ENCODE results near the gene ADAMTS4.

Gene ADAMTS4

GRCh38 chr1:161219078-161219892 lies 20.4 kb upstream of the ADAMTS4 start:
- no peak overlapping the region for H3K4me3 ChIP-seq (ENCODE audit: low read depth in 1 of 5, low read length in 5 of 5)

GRCh38 chr1:161218301-161219077 lies 19.6 kb upstream of the ADAMTS4 start:
- Histone ChIP-seq H3K27me3 (ENCODE audit: control insufficient read depth in 5 of 5, insufficient read depth in 4 of 5, low read length in 5 of 5) (no peaks in the 10 kb centered on the region), H3K9me3 (ENCODE audit: control insufficient read depth in 5 of 5, low read length in 5 of 5) (peaks cover 0 to 2% (median 0%) of the 10 kb centered on the region in 5 donors), H3K4me1 (ENCODE audit: control insufficient read depth in 5 of 5, insufficient read depth in 5 of 5, low read length in 5 of 5) (peaks cover 10 to 27% (median 13%) of the 10 kb centered on the region in 5 donors), H3K4me3 (ENCODE audit: low read depth in 1 of 5, low read length in 5 of 5) (peak overlapping the region in 2 of 5 donors; percentile 2 to 73), H3K36me3 (ENCODE audit: control insufficient read depth in 5 of 5, insufficient read depth in 5 of 5, low read length in 5 of 5) (peaks cover 7 to 16% (median 13%) of the 10 kb centered on the region in 5 donors), H3K9ac (ENCODE audit: low read length in 5 of 5) (peak overlapping the region in 1 of 5 donors; percentile 49), H3K27ac (ENCODE audit: low read depth, low read length) (peak overlapping the region; percentile 91)

More at GRCh38 chr1:161219078-161219892, 20.4 kb upstream of the ADAMTS4 start:
- H3K9me3 ChIP-seq (ENCODE audit: control insufficient read depth in 5 of 5, low read length in 5 of 5) = peaks cover 0 to 2% (median 0%) of the 10 kb centered on the region in 5 donors
- H3K4me1 ChIP-seq (ENCODE audit: control insufficient read depth in 5 of 5, insufficient read depth in 5 of 5, low read length in 5 of 5) = peaks cover 10 to 20% (median 13%) of the 10 kb centered on the region in 5 donors
- H3K9ac ChIP-seq (ENCODE audit: low read length in 5 of 5) = no peak overlapping the region
- no peaks in the 10 kb centered on the region for H3K27me3 ChIP-seq (ENCODE audit: control insufficient read depth in 5 of 5, insufficient read depth in 4 of 5, low read length in 5 of 5)
- peaks cover 2 to 8% (median 5%) of the 10 kb centered on the region in 5 donors for H3K36me3 ChIP-seq (ENCODE audit: control insufficient read depth in 5 of 5, insufficient read depth in 5 of 5, low read length in 5 of 5)
- no peak overlapping the region for H3K27ac ChIP-seq (ENCODE audit: low read depth, low read length)

GRCh38 chr1:161217831-161218230 lies 19.0 kb upstream of the ADAMTS4 start:
- H3K4me1 ChIP-seq (ENCODE audit: control insufficient read depth in 5 of 5, insufficient read depth in 5 of 5, low read length in 5 of 5) = peaks cover 10 to 28% (median 13%) of the 10 kb centered on the region in 5 donors
- peaks cover 0 to 2% (median 0%) of the 10 kb centered on the region in 5 donors for H3K9me3 ChIP-seq (ENCODE audit: control insufficient read depth in 5 of 5, low read length in 5 of 5)
- H3K9ac ChIP-seq (ENCODE audit: low read length in 5 of 5) = peak overlapping the region in 4 of 5 donors; percentile 49 to 70 (median 60)
- peak overlapping the region in 4 of 5 donors; percentile 2 to 73 (median 18) for H3K4me3 ChIP-seq (ENCODE audit: low read depth in 1 of 5, low read length in 5 of 5)
- H3K36me3 ChIP-seq (ENCODE audit: control insufficient read depth in 5 of 5, insufficient read depth in 5 of 5, low read length in 5 of 5) = peaks cover 11 to 22% (median 19%) of the 10 kb centered on the region in 5 donors
- no peaks in the 10 kb centered on the region for H3K27me3 ChIP-seq (ENCODE audit: control insufficient read depth in 5 of 5, insufficient read depth in 4 of 5, low read length in 5 of 5)
- H3K27ac ChIP-seq (ENCODE audit: low read depth, low read length) = peak overlapping the region; percentile 91

- H3K27ac ChIP-seq (ENCODE audit: low read depth, low read length) = peak overlapping the region; percentile 95
These were observed 18.3 kb upstream of the ADAMTS4 start for GRCh38 chr1:161216945-161217712.

GRCh38 chr1:161215076-161215475 lies 16.2 kb upstream of the ADAMTS4 start, which contains the start of gene FCER1G:
Gene FCER1G, plus strand, starts transcription at chr1:161215295. Its CDS starts 27 bp downstream, at chr1:161215322.
- peaks cover 10 to 33% (median 13%) of the 10 kb centered on the region in 5 donors for H3K4me1 ChIP-seq (ENCODE audit: control insufficient read depth in 5 of 5, insufficient read depth in 5 of 5, low read length in 5 of 5)
- peak within 1 kb of the TSS; percentile 47 to 73 (median 52) for H3K4me3 ChIP-seq (ENCODE audit: low read depth in 1 of 5, low read length in 5 of 5)
- no peaks in the 10 kb centered on the region for H3K27me3 ChIP-seq (ENCODE audit: control insufficient read depth in 5 of 5, insufficient read depth in 4 of 5, low read length in 5 of 5)
- H3K9me3 ChIP-seq (ENCODE audit: control insufficient read depth in 5 of 5, low read length in 5 of 5) = peaks cover 0 to 2% (median 0%) of the 10 kb centered on the region in 5 donors
- H3K36me3 ChIP-seq (ENCODE audit: control insufficient read depth in 5 of 5, insufficient read depth in 5 of 5, low read length in 5 of 5) = peaks cover 15 to 50% (median 42%) of the 10 kb centered on the region in 5 donors
- H3K9ac ChIP-seq (ENCODE audit: low read length in 5 of 5) = peak within 1 kb of the TSS in 4 of 5 donors; percentile 21 to 73 (median 66)
- peak within 1 kb of the TSS; percentile 95 for H3K27ac ChIP-seq (ENCODE audit: low read depth, low read length)

More at GRCh38 chr1:161216945-161217712, 18.3 kb upstream of the ADAMTS4 start:
- Histone ChIP-seq H3K9ac (ENCODE audit: low read length in 5 of 5) (peak overlapping the region; percentile 51 to 97 (median 75)), H3K27me3 (ENCODE audit: control insufficient read depth in 5 of 5, insufficient read depth in 4 of 5, low read length in 5 of 5) (no peaks in the 10 kb centered on the region), H3K36me3 (ENCODE audit: control insufficient read depth in 5 of 5, insufficient read depth in 5 of 5, low read length in 5 of 5) (peaks cover 11 to 29% (median 25%) of the 10 kb centered on the region in 5 donors), H3K4me1 (ENCODE audit: control insufficient read depth in 5 of 5, insufficient read depth in 5 of 5, low read length in 5 of 5) (peaks cover 10 to 28% (median 13%) of the 10 kb centered on the region in 5 donors), H3K9me3 (ENCODE audit: control insufficient read depth in 5 of 5, low read length in 5 of 5) (peaks cover 0 to 2% (median 0%) of the 10 kb centered on the region in 5 donors), H3K4me3 (ENCODE audit: low read depth in 1 of 5, low read length in 5 of 5) (peak overlapping the region; percentile 49 to 73 (median 60))

- Histone ChIP-seq H3K27ac (ENCODE audit: low read depth, low read length) (peak overlapping the region; percentile 6), H3K4me1 (ENCODE audit: control insufficient read depth in 5 of 5, insufficient read depth in 5 of 5, low read length in 5 of 5) (peaks cover 10 to 36% (median 13%) of the 10 kb centered on the region in 5 donors), H3K9ac (ENCODE audit: low read length in 5 of 5) (no peak overlapping the region), H3K27me3 (ENCODE audit: control insufficient read depth in 5 of 5, insufficient read depth in 4 of 5, low read length in 5 of 5) (no peaks in the 10 kb centered on the region), H3K9me3 (ENCODE audit: control insufficient read depth in 5 of 5, low read length in 5 of 5) (peaks cover 0 to 2% (median 0%) of the 10 kb centered on the region in 5 donors), H3K4me3 (ENCODE audit: low read depth in 1 of 5, low read length in 5 of 5) (no peak overlapping the region), H3K36me3 (ENCODE audit: control insufficient read depth in 5 of 5, insufficient read depth in 5 of 5, low read length in 5 of 5) (peaks cover 16 to 57% (median 49%) of the 10 kb centered on the region in 5 donors)
These were observed 15.5 kb upstream of the ADAMTS4 start for GRCh38 chr1:161214369-161214768.

- Histone ChIP-seq H3K27me3 (ENCODE audit: control insufficient read depth in 5 of 5, insufficient read depth in 4 of 5, low read length in 5 of 5) (no peaks in the 10 kb centered on the region), H3K9ac (ENCODE audit: low read length in 5 of 5) (peak overlapping the region in 1 of 5 donors; percentile 13), H3K4me1 (ENCODE audit: control insufficient read depth in 5 of 5, insufficient read depth in 5 of 5, low read length in 5 of 5) (peaks cover 0 to 31% (median 7%) of the 10 kb centered on the region in 5 donors), H3K27ac (ENCODE audit: low read depth, low read length) (no peak overlapping the region), H3K4me3 (ENCODE audit: low read depth in 1 of 5, low read length in 5 of 5) (no peak overlapping the region), H3K9me3 (ENCODE audit: control insufficient read depth in 5 of 5, low read length in 5 of 5) (no peaks in the 10 kb centered on the region), H3K36me3 (ENCODE audit: control insufficient read depth in 5 of 5, insufficient read depth in 5 of 5, low read length in 5 of 5) (peaks cover 23 to 85% (median 70%) of the 10 kb centered on the region in 5 donors)
These were observed 11.0 kb upstream of the ADAMTS4 start for GRCh38 chr1:161209790-161210409.

- H3K4me3 ChIP-seq (ENCODE audit: low read depth in 1 of 5, low read length in 5 of 5) = no peak overlapping the region
- H3K9me3 ChIP-seq (ENCODE audit: control insufficient read depth in 5 of 5, low read length in 5 of 5) = no peaks in the 10 kb centered on the region
- H3K4me1 ChIP-seq (ENCODE audit: control insufficient read depth in 5 of 5, insufficient read depth in 5 of 5, low read length in 5 of 5) = peaks cover 2 to 38% (median 17%) of the 10 kb centered on the region in 5 donors
- peak overlapping the region; percentile 39 for H3K27ac ChIP-seq (ENCODE audit: low read depth, low read length)
- H3K9ac ChIP-seq (ENCODE audit: low read length in 5 of 5) = no peak overlapping the region
- H3K27me3 ChIP-seq (ENCODE audit: control insufficient read depth in 5 of 5, insufficient read depth in 4 of 5, low read length in 5 of 5) = no peaks in the 10 kb centered on the region
- peaks cover 16 to 74% (median 47%) of the 10 kb centered on the region in 5 donors for H3K36me3 ChIP-seq (ENCODE audit: control insufficient read depth in 5 of 5, insufficient read depth in 5 of 5, low read length in 5 of 5)
These were observed 8.3 kb upstream of the ADAMTS4 start for GRCh38 chr1:161207173-161207572.

Measured in subcutaneous abdominal adipose tissue (tissue), 5 donors.